GM12874 (cell line): ENCODE measurements around the gene CAPN15.

Experiments used
- TF ChIP-seq, protein P1 (sequence below): IDR thresholded peaks from 2 replicates; pipeline ENCODE4 v1.5.1; 2011; ENCODE audit warnings: low read depth, mild to moderate bottlenecking, control low read depth, low read length, moderate library complexity; ENCODE audit not compliant: insufficient read depth

The CAPN15 gene

DNA sequence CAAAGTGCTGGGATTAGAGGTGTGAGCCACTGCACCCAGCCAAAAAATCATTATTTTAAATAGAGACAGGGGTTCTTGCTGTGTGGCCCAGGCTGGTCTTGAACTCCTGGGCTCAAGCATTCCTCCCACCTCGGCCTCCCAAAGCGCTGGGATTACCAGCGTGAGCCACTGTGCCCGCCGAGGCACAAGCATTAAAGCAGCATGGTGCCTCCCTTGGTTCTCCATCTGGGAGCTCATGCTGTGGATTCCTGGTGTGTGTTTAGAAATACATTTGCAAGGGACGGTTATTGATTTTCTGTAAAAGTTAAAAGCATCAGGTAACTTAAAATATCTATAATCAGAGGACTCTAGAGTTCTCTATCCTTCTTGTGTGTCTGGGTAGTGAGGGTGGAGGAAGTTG is 14.7 kb upstream of the CAPN15 start:
- TF ChIP-seq, protein P1, sequence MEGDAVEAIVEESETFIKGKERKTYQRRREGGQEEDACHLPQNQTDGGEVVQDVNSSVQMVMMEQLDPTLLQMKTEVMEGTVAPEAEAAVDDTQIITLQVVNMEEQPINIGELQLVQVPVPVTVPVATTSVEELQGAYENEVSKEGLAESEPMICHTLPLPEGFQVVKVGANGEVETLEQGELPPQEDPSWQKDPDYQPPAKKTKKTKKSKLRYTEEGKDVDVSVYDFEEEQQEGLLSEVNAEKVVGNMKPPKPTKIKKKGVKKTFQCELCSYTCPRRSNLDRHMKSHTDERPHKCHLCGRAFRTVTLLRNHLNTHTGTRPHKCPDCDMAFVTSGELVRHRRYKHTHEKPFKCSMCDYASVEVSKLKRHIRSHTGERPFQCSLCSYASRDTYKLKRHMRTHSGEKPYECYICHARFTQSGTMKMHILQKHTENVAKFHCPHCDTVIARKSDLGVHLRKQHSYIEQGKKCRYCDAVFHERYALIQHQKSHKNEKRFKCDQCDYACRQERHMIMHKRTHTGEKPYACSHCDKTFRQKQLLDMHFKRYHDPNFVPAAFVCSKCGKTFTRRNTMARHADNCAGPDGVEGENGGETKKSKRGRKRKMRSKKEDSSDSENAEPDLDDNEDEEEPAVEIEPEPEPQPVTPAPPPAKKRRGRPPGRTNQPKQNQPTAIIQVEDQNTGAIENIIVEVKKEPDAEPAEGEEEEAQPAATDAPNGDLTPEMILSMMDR = no peak

DNA sequence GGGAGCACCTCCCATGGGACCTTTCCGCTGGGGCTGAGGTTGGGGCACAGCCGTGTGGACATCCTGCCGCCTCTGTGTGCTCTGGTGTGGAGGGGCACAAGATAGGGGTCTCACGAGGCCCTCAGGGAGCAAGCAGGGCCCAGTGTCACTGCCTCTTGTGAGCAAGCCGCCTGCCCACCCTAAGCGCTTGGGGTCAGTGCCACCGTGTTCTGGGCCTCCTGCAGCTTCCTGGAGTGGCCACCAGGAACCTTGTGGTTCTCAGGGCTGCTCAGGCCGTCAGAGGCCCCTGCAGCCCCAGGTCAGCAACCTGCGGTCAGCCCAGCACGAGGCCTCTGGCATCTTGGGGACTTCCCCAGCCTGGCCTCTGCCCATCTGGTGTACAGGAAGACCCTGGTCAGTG is 13.6 kb upstream of the CAPN15 start:
- TF ChIP-seq, protein P1 = no peak

DNA sequence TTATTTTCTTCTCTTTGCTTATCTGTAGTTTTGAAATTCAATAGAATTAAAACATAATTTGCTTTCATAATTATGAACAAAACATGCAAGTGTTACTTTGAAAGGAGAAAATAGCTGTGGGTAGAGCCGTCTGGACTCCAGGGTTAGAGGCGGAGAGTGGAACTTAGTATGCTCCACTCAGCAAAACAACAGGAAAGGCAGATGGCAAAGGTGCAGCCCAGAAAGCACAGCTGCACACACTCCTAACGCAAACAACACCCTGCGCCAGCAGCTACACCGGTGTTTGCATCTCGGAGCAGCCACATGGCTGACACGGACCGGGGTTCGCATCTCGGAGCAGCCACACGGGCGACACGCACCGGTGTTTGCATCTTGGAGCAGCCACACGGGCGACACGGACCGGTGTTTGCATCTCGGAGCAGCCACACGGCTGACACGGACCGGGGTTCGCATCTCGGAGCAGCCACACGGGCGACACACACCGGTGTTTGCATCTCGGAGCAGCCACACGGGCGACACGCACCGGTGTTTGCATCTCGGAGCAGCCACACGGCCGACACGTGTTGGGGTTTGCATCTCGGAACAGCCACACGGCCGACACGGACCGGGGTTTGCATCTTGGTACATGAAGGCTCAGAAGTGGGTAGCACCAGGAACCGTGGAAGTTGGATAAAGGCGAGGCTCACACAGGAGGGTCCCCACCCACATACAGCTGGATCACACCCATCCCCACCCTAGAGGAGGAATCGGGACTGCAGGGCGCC is 12.2 kb upstream of the CAPN15 start:
- TF ChIP-seq, protein P1 = no peak

DNA sequence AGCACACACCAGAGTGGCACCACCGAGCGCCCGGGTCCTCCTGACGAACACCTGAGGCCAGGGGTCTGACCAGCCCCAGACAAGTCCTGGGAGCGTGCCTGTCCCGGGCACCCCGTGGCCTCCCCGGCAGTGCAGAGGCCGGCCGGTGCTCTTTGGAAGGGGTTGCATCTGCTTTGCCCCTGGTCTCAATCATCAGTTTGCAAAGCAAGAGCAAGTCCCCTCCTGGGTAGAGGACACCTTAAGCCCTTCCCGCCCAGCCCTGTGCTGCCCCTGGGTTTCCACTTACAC is 11.6 kb upstream of the CAPN15 start:
- TF ChIP-seq, protein P1 = no peak

DNA sequence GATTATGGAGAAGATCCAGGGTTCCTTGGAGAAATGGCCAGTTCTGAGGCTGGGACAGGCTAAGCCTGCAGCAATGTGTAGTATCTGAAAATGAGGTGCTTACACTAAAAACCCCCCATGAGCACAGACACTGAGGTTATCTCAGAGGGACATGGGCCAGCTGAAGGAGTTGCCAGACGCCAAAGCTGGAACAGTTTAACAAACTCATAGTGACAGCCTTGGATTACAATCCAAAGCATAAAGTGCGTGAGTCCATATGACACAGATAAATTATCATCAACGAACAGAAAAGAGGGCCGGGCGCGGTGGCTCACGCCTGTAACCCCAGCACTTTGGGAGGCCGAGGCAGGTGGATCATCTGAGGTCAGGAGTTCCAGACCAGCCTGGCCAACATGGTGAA is 11.2 kb upstream of the CAPN15 start:
- TF ChIP-seq, protein P1 = no peak

DNA sequence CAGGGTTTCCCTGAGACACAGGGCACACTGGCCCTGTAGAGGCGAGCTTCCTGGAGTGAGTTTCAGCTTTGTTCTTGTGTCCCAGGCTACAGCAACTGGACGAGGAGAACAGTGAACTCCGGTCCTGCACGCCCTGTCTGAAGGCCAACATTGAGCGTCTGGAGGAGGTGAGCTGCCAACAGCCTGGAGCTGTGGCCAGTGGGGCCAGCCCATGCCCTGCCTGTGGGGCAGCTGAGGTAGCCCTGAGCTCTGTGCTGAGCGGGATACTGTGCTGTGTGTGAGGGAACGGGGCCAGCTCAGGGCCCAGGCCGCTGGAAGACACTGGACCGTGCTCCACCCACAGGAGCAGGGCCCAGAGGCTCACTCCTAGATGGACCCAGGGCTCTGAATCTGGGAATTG is 8.7 kb upstream of the CAPN15 start:
- TF ChIP-seq, protein P1 = no peak

DNA sequence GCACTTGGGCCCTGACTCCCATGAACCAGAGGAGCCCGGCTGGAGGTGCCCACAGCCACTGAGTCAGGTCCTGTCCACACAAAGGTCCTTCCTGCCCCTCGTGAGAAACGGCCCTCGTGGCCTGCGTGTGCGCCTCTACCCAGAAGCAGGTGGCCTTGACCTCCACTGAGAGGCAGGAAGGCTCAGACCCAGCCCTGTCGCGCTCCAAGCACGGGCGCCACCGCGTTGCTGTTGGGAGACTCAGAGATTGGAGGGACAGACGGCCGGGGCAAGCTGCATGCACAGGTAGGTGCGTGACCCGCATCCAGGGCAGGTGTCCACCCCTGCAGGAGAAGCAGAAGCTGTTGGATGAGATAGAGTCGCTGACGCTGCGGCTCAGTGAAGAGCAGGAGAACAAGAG is 8.1 kb upstream of the CAPN15 start:
- TF ChIP-seq, protein P1 = no peak
